H1 (cell line): Measurements from ENCODE around the gene KHDRBS2.

Experiments used
- TAF7 ChIP-seq: optimal IDR thresholded peaks from 2 replicates; pipeline ENCODE3; 2011; ENCODE audit warnings: low read depth, mild to moderate bottlenecking, inconsistent platforms, low read length, moderate library complexity, borderline replicate concordance
- TF ChIP-seq, protein P1 (sequence below), 3 experiments: IDR thresholded peaks; 1 replicate in 2 of 3; 2 replicates in 1 of 3; pipeline versions ENCODE4 v1.5.1 to v1.6.1; 2011; ENCODE audit warnings: low read length in 3 of 3, mild to moderate bottlenecking in 3 of 3, inconsistent platforms in 2 of 3, low read depth in 1 of 3, moderate library complexity in 1 of 3; ENCODE audit not compliant: insufficient read depth in 1 of 3; ENCODE audit errors: control extremely low read depth in 1 of 3

DNA sequence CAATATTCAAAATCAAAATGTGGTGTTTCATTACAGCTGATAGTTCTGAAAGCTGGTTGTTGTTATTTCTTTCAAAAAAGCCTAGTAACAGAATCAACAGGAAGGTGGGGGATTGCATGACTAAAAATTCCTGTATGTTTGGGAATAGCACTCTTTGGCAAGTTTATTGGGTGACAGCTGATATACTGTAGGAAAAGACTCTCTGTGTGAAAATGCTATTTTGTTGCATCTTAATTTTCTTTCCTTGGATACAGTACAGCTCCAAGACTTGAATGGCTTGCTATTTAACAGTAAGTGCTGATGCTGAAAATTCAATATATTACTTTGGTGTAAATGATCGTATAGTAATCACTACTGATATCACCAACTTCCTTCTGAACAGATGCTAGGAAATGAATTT is 336.1 kb downstream of the KHDRBS2 start:
- TF ChIP-seq, protein P1, sequence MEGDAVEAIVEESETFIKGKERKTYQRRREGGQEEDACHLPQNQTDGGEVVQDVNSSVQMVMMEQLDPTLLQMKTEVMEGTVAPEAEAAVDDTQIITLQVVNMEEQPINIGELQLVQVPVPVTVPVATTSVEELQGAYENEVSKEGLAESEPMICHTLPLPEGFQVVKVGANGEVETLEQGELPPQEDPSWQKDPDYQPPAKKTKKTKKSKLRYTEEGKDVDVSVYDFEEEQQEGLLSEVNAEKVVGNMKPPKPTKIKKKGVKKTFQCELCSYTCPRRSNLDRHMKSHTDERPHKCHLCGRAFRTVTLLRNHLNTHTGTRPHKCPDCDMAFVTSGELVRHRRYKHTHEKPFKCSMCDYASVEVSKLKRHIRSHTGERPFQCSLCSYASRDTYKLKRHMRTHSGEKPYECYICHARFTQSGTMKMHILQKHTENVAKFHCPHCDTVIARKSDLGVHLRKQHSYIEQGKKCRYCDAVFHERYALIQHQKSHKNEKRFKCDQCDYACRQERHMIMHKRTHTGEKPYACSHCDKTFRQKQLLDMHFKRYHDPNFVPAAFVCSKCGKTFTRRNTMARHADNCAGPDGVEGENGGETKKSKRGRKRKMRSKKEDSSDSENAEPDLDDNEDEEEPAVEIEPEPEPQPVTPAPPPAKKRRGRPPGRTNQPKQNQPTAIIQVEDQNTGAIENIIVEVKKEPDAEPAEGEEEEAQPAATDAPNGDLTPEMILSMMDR (IDR thresholded peaks at IDR 0.05; ENCODE audit: control extremely low read depth in 1 of 3, insufficient read depth in 1 of 3, low read depth in 1 of 3, low read length in 3 of 3), result no peak
- TF ChIP-seq TAF7, result no peak
